GM21423 (cell line): ENCODE results near the gene P2RX5.

Source experiments
- ATAC-seq: cut with Tn5 transposase; IDR thresholded peaks from one replicate; pipeline ENCODE4 v1.9.1; 2021; ENCODE audit warnings: mild to moderate bottlenecking, moderate library complexity; ENCODE audit not compliant: unreplicated experiment

The P2RX5 gene

DNA sequence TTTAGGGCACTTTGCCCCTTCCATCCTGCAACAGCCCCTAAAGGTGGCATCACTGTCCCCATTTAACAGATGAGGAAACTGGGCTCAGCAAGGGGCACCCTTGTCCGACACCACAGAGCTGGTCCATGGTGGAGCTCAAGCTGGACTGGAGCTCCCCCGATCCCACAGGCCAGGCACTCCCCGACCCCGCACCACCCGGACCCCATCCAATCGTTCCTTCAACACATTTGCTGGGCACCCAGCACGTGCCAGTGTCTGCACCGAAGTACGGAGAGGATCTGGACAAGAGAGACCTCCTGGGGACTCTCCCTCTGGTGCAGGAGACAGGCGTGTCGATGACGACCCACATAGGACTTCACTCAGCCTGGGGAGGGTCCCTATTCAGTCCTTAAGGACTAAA lies 13.9 kb downstream of the P2RX5 start:
- no peak for ATAC-seq

DNA sequence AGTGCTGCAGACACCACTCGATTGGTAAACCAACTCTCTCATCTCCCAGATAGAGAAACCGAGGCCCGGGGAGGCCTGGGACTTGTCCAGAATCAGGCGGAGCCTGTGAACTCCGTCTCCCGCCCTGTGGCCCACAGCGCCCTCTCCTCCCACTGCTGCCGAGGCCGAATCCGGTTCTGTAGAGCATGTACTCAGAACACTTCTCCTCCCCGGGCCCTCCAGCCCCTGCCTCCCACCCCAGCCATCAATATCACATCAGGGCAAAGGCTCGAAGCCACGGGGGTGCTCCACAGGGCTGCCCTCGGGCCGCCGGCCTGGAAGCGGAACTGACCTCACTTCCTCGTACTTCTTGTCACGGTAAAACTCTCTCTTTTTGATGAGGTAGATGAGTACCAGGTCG lies 14.4 kb downstream of the P2RX5 start:
- ATAC-seq: no peak

DNA sequence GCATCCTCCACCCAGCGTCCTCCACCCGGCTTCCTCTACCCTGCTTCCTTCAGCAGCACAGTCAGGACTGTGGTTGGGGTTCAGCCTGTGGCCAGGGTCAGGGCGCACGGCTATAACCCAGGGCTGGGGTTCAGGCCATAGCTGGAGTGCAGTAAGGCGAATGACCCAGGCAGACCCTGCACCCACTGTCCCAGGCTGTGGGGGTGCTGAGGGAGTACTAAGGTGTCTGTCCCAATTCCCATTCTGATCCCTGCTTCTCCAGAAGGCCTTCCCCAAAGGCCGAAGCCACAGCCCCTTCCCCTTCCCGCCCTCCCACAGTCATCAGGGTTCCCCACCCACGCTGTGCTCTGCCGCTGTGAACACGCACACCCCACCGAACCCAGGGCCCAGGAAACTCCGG lies 14.9 kb downstream of the P2RX5 start:
- ATAC-seq: no peak

DNA sequence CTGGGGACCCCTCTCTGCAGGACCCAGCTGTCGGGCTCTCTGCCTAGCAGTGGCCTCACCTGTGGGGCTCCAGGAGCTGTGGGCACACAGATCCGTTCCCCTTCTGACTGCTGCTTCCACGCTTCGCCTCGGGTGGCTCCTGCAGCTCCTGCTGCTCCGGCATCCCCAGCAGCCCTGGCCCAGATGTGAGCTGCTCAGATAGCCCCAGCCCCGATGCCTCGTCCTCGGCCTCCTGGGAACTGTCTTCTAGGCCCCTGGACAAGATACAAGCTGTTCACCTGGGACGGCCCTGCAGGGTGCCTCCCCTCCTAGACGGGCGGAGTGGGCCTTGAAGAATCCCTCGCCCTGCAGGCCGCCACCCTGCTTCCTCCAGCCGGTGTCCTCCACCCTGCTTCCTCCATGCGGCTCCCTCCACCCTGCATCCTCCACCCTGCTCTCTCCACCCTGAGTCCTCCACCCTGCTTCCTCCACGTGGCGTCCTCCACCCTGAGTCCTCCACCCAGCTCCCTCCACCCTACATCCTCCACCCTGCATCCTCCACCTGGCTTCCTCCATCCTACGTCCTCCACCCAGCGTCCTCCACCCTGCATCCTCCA lies 16.3 kb downstream of the P2RX5 start:
- ATAC-seq: no peak

DNA sequence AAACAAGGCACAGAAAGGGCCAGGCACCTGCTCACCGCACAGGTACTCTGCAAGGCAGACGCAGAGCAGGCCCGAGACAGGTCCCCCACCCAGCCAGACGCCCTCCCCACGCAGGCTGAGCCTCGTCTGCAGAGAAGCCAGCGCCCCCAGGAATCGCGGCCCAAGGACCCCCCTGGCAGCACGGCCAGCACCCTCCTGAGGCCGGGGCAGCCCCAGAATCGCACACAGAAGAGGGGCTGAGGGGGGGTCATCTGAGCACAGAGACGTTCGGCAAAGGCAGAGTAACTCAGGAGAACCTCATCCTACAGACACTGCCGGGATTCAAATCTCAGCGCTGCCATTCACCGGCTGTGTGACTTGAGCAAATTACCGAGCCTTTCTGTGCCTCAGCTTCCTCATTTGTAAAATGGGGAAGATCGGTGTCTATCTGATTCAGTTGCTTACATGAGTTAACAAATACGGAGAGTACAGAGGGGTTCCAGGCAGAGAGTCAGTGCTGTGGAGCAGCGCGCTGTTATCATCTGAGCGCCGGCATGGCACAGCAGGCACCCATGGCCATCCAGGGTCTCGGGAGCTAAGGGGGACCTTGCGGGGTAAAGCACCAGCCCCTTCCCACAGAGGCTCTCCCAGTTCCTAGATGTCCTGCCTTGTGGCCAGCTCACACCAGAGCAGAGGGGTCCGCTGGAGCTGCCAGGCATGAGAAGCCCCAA lies 17.0 kb downstream of the P2RX5 start:
- no peak for ATAC-seq

DNA sequence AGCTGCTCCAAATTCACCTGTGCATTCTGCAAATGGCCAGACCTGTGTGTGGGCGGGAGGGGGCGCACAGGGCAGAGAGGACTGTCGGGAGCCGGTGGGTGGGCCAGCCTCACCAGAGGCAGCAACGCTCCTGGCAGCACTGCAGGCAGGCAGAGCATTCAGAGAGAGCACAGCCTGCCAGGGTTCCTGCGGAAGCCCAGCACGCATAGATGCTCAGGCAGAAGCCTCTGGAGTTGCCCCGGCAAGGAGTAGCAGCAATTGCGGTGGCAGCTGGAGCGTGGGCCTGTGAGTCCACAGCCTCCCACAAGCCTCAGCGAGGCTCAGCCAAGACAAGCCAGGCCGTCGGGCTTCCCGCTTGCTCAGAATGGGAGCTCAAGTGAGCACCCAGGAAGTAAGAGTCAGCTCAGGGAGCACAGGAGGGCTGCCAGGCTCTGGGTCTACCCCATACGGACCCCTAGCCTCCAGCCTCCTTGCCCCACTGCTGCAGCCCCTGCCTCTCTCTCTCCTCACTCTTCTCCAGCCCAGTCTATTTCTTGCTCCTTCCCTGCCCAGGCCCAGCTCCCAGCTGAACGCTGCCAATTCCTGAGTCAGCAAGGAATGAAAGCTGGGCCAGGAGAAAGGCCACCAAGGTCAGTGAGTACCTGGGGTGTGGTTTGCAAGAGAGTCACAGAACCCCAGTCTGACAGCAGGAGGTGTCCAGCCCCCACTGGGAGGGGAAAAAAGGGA lies 17.7 kb downstream of the P2RX5 start:
- no peak for ATAC-seq

DNA sequence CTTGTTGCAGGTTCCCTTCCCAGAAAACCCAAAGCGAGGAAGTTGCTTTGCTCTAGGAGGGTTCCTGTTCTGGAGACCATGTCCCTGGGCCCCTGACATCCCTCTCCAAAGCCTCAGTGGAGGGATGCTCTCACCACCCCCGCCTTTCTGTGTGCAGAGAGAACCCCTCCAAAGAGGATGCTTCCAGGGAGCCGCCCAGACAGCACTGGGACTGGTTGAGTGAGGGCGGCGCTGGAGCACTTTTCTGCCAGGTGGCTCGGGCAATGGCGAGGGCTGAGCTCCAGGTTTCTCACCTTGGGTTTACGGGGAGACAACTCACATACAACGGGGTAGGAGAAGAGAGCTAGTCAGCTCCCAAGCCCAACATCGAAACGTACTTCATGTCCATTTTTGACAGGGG lies 20.1 kb downstream of the P2RX5 start:
- no peak for ATAC-seq

DNA sequence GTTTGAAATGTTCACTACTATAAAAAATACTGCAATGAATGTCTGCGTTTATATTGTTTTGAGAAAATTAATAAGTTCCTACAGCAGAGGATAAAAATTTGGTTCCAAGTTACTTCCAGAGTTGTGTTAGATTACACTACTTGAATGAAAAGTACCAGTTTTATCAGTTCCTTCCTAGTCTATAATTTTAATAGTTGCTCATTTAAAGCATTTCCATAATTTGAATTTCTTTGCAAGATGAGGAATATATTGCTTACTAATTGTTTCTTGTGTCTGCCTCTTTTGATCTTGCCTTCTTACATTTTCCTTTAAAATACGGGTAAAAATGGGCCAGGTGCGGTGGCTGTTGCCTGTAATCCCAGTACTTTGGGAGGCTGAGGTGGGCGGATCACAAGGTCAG lies 23.4 kb downstream of the P2RX5 start:
- ATAC-seq: no peak

DNA sequence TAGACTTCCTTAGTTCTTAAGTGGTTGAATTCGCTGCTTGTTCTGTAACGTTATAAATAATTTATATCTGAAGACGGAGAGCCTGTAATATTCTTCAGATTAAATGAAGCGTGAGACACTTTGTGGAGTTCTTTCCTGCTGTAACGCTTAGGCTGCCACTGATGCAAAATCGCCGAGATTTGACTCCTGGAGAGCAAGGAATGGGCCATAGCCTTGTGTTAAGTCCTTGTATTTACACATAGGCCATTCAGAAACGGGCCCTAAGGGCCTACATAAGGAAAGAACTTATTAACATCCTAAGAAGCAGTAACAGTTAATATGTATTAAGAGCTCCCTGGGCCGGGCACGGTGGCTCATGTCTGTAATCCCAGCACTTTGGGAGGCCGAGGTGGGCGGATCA lies 26.4 kb downstream of the P2RX5 start:
- no peak for ATAC-seq

DNA sequence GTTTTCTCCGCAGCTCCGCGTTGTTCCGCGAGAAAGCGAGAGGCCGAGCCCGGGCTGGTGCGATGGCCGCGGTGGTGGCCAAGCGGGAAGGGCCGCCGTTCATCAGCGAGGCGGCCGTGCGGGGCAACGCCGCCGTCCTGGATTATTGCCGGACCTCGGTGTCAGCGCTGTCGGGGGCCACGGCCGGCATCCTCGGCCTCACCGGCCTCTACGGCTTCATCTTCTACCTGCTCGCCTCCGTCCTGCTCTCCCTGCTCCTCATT lies 26.9 kb downstream of the P2RX5 start:
- ATAC-seq: peak; percentile 3

DNA sequence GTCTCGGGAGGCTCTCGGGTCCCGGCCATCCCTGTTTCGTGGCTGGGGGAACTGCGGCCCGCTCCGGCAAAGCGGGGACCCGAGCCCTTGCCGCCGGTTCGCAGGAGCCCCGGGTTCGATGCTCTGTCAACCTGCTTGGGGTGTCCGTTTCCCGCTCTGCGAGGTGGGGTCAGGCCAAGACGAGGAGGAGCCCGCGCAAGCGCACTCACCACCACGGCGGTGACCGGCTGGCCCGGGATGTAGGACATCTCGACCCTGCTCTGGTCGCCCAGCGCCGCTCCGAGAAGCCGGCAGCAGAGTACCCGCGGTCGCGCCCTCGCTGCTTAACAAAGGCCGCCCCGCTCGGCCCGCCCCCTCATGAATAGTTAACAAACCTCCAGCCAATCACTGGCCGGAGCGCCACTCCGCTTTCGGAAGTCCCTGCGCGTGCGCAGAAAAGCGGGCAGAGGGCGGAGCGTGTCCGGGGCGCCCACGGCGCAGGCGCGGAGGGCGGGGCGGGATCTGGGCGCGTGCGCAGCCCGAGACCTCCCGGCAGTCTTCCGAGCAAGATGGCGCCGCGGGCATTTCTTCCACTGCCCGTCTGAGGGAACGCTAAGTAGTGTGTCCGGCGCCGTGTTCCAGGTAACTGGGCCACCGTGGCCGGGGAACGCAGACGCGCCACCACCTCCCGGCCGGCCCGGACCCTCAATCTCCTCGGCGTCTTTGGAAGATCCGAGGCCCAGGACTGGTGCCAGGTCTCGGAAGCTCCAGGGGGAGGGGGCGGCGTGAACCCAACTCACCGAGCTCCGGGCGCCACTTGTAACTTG lies 27.5 kb downstream of the P2RX5 start, which contains the start of the genes EMC6 and TAX1BP3:
EMC6 (plus strand) TSS at position 534 of the 806 bp plus-strand sequence. CDS start 335 bp downstream, outside the sequence.
TAX1BP3 (minus strand) TSS at position 300 of the 806 bp plus-strand sequence; CDS start at position 248, 52 bp downstream.
- peak; percentile 89 for ATAC-seq

DNA sequence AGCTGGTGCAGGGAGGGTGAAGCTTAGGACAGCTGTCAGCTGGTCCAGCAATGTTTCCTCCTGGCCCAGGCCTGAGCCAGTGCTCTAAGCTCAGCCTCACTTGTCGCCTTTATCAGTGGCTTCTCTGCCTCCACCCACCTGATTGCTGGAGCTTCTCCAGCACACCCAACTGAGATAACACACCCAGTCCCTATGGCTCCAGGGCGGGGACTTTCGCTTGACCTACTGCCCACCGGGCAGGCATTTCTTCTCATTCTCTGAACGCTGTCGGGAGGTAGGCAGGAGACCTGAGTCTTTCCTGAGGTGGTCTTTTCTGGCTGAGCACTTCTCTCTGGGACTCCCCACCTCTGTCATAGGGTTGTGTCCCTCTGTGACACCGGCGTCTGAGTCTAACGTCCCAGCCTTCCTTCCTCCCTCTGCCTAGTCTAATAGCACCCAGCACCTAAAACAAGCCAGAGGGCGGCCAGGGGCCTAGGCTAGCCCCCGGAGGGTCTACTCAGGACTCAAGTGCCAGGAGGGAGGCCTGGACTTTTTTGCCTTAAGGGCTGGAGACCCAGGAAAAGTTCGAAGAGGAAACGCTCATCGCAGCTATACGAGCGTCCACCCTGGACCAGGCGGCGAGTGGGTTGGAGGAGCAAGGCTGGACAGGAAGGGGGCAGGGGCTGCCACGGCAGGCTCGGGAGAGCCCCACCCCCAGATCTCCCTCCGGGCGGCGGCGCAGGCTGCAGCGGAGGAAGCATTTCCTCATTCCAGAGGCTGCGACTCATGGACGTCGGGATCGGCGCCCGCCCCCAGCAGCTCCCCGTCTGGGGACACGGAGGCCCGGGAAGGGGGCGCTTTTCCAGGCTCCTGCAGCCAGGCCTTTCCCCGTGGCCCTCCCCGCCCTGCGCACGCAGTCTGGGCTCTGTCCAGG lies 28.3 kb downstream of the P2RX5 start:
- ATAC-seq: peak; percentile 4

DNA sequence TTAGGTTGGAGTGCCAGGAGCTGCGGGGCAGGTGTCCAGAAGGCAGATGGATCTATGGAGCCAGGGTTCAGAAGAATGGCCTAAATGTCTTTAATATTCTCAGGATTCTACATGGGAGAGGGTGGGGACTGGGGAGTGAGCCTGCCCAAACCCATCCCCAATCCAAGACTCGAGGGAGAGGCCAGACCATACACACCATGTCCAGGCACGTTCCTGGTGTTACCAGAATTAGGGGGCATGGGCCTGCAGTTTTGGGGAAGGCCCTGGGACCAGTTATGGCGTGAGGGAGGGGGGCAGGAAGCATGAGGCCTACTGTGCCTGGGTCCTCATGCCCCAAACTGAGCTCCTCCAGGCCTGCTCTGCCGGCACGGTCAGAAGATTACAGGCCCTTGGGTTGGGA lies 29.4 kb downstream of the P2RX5 start:
- no peak for ATAC-seq

DNA sequence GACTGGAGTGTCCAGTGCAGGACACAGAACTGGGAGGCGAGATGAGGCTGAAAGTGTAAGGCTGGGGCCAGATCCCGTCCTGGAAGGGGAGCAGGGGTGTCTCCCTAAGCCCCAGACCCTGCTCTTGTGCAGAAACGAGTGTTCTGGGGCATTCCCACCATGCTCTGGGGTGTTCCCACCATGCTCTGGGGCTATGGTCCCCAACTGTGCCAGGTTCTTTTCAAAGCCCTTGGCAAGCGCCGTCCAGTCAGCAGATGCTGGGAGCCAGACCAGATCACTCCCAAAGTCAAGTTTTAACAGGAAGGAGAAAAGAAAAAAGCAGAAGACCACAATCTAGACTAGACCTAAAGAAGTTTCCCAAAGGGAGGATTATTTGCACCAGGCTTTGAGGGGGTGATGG lies 30.1 kb downstream of the P2RX5 start:
- ATAC-seq: no peak

DNA sequence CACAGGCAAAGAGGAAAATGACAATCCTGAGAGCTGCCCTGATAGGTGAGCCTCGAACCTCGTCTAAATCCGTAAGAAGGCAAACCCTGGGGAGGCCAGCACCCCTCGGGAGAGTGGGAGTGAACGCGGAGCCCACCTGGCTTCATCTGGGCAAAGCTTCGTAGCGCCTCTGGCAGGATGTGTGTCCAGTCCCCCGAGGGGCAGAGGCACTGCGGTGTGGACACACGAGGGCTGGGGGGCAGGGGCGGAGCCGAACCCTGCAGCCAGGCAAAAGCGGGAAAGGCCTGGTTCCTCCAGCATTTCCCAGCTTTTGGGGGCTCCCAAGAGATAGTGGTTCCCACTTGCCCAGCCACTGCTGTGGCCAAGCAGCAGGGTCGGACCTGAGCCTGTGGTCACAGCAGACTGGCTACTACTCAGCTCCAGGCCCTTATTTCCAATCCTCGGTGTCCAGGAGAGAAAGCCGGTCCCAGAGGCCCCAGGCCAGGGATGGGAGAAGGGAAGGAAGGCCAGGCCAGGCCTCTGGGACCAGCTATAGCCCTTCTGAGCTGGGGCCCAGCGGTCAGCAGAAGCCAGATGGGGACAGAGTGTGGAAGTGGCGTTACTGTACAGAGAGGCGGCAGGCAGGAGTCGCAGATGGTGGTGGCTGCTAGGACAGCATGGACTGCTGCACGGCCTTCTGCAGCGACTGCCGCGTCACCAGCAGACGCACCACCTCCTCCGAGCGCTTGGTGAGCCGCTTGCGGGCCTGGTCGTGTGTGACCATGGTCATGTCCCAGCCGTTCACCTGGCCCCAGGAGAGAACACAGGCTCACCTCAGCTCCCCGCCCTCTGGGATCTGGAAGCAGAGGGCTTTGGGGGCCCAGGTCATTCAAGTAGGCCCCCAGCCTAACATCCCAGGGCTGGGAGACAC lies 32.6 kb downstream of the P2RX5 start:
- no peak for ATAC-seq

DNA sequence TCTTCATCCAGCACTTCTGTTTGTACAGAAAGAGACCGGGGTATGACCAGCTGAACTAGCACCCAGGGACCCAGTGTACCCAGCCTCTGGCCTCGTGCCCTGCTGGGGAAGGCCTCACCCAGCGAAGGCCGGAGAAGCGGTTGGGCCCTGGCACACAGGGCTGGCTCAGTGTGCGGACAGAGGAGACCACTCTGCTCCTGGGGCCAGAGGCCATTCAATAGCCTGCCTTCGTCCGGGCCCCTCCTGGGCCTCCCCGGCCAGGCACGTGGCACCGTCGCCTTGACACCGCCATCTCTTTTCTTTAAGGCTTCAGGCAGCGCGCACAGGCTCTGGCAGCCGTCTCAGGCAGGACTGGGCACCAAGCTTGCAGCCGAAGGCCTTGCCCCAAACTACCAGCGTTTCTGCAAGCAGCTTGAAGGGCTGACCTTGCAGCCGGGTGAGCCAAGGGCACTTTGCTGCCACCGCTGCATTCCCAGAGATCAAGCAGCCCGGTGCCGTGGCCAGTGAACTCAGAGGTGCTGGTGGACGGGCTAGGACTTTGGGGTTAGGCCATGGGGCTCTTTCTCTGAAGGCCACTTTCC lies 35.6 kb downstream of the P2RX5 start:
- no peak for ATAC-seq

DNA sequence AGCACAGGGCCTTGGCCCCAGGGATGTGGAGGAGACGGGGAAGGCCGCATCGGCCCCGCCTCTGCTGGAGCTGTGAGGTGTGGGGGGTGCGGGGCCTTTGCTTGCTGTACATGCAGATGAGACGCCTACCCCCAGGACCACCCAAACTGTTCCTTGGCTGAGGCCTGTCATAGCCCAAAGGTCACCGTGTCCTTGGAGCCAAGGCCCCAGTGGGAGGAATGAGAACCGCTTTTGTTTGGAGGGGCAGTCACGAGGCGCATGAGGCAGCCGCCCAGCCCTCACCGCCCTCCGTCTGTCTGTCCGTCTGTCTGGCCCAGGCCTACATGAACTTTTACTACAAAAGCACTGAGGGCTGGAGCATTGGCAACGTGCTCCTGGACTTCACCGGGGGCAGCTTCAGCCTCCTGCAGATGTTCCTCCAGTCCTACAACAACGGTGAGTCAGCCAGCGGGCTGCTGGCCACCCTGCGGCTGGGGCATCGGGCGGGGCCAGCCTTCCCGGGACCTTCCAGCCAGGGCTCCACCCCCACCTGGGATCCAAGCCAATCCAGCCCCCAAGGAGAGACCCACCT lies 36.3 kb downstream of the P2RX5 start:
- ATAC-seq: no peak

DNA sequence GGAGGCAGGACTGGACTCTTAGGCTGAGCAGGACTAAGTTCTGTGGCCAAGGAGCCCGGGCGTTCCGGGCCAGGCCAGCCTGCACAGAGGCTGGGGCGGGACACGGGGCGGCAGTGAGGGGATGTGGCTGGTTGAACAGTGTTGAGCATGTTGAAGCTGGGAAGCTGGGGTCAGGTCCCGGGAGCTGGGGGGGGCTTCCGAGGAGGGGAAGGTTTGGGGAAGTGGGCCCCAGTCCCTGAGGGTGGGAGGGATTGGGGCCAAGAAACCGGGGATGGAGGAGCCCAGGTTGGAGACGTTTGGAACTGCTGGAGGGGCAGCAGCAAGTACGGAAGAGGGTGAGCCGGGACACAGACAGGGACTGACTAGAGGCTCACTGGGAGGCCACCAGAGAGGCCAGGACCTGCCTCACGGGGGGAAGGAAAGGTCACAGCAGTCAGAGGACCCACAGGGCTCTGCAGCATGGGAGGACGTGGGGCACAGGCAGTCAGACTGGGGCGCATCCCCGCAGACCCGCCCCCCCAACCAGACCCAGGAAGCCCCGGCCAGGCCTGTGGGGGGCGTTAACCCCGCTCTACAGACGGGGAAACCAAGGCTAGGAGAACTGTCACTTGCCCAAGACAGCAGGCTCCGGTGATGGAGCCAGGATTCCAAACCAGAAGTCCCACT lies 37.0 kb downstream of the P2RX5 start:
- ATAC-seq: no peak
